NT2/D1 (cell line): ENCODE data around the gene GAL3ST1.

Experiments
- SUZ12 ChIP-seq: IDR thresholded peaks from 2 replicates; pipeline ENCODE4 v1.6.1; 2011; ENCODE audit not compliant: insufficient read length, insufficient read depth; ENCODE audit errors: extremely low read depth
- ZNF274 ChIP-seq: IDR thresholded peaks from 2 replicates; pipeline ENCODE4 v1.6.1; 2011; ENCODE audit warnings: mild to moderate bottlenecking, low read depth, low read length

- TF ChIP-seq SUZ12 (no peak), ZNF274 (no peak)
Observed at GRCh38 chr22:30607939-30608338, 33.5 kb upstream of the GAL3ST1 start.
